ENCODE results near the gene KIRREL1.

DNA sequence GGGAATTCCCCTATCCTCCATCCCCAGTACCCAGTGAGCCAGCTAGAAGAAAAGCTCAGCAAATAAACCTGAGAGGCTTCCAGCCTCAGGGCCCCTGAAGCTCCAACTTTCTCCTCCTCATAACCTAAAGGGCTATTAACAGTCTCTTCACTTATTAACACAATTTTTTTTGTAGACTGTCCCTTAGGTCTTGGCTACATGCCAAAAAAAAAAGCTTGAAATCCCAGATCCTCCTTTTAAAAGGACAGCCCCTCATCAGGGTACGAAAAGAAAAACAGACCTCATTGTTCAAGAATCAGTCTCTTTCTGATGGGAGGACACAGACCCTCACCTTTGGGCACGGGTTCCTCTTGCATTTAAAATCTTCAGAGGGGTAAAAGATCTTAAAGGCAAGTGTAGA is 114.5 kb downstream of the KIRREL1 start:
- TF ChIP-seq POLR2A (IDR thresholded peaks at IDR 0.05; ENCODE audit: low read depth, low read length): no peak
- TF ChIP-seq POLR2AphosphoS5 (IDR thresholded peaks at IDR 0.05; ENCODE audit: low read depth, low read length): no peak
- no peak for TF ChIP-seq TAF1 (IDR thresholded peaks at IDR 0.05; ENCODE audit: low read depth, low read length)
- TF ChIP-seq SPI1 (IDR thresholded peaks at IDR 0.05; ENCODE audit: low read depth, low read length): no peak
